GM12878 (cell line): Measurements from ENCODE around the gene EPHA5. TPM values are rescaled to one million over a fixed set of nuclear protein-coding genes. Genes with fewer than 3 reads are reported as not detected.

Experiments used
- ATAC-seq: fragments of 200-7000 bp; cut with Tn5 transposase; 3 replicates; pipeline ENCODE4 v1.9.1; 2020; ENCODE audit warnings: mild to moderate bottlenecking, moderate library complexity
- BruUV-seq: library from RNA; stranded (reverse); fragments of 400-500 nt; replicated peaks from 2 replicates; lab custom pipeline; 2021; lab: Mats Ljungman, UMichigan
- CTCF ChIA-PET: fragments of 300-600 bp; sonication (Branson Sonifier 250); formaldehyde crosslinking; extraction: SDS; loops from one replicate; lab custom pipeline; 2021; ENCODE audit warnings: inconsistent platforms; lab: Yijun Ruan, JAX
- POLR2A ChIA-PET: fragments of 350-600 bp; formaldehyde crosslinking; extraction: SDS; loops from one replicate; lab custom pipeline; 2021; ENCODE audit warnings: inconsistent platforms; lab: Charles Lee
- RAD21 ChIA-PET: fragments of 300-600 bp; sonication (Branson Sonifier 250); formaldehyde crosslinking; loops from one replicate; lab custom pipeline; 2023; ENCODE audit warnings: antibody characterized with exemption; ENCODE audit not compliant: unreplicated experiment; lab: Charles Lee
- SMC1A ChIA-PET: fragments of 300-600 bp; sonication (Branson Sonifier 250); formaldehyde crosslinking; loops from one replicate; lab custom pipeline; 2023; ENCODE audit not compliant: unreplicated experiment, uncharacterized antibody; lab: Charles Lee
- DNase-seq: peaks from one replicate; pipeline ENCODE4 v3.0.0-alpha.2; 2011; ENCODE audit warnings: low read depth, low spot score
- FAIRE-seq: peaks from 3 replicates; lab custom pipeline; 2011; peaks lifted over from hg19 to GRCh38; lab: Jason Lieb, UNC
- H2AFZ ChIP-seq: 2 replicates; pipeline ENCODE4 v1.6.0; 2011; ENCODE audit warnings: low read depth, low read length, control low read depth; ENCODE audit not compliant: control insufficient read depth
- H3K27ac ChIP-seq: 2 replicates; pipeline ENCODE4 v1.5.1; 2011; ENCODE audit warnings: control low read depth; ENCODE audit not compliant: control insufficient read depth, insufficient read depth
- H3K27me3 ChIP-seq, 2 experiments: replicated peaks in 1 of 2; 2 replicates each; pipeline versions ENCODE4 v1.6.0 to v1.6.1; 2011; ENCODE audit warnings: low read length in 1 of 2; ENCODE audit not compliant: control insufficient read depth in 2 of 2, insufficient read depth in 2 of 2
- H3K36me3 ChIP-seq, 2 experiments: 2 replicates each; pipeline ENCODE4 v1.5.1; 2011; ENCODE audit warnings: low read length in 1 of 2; ENCODE audit not compliant: control insufficient read depth in 2 of 2, insufficient read depth in 2 of 2
- H3K4me1 ChIP-seq: 2 replicates; pipeline ENCODE4 v1.6.1; 2011; ENCODE audit warnings: mild to moderate bottlenecking, low read length, moderate library complexity, mixed read lengths; ENCODE audit not compliant: control insufficient read depth, insufficient read depth
- H3K4me2 ChIP-seq: 2 replicates; pipeline ENCODE4 v1.6.0; 2011; ENCODE audit warnings: control low read depth; ENCODE audit not compliant: control insufficient read depth, insufficient read depth
- H3K4me3 ChIP-seq: fragments of 200-600 bp; sonication (generic); 2 replicates; pipeline ENCODE4 v1.5.1; 2016
- H3K79me2 ChIP-seq: 2 replicates; pipeline ENCODE4 v1.6.0; 2011; ENCODE audit warnings: low read length; ENCODE audit not compliant: control insufficient read depth, insufficient read depth
- H3K9ac ChIP-seq: 2 replicates; pipeline ENCODE4 v1.8.0; 2011; ENCODE audit warnings: low read length, control low read depth, mixed read lengths; ENCODE audit not compliant: control insufficient read depth, insufficient read depth
- H3K9me3 ChIP-seq: replicated peaks from 3 replicates; pipeline ENCODE4 v1.5.1; 2011; ENCODE audit warnings: mild to moderate bottlenecking, low read length; ENCODE audit not compliant: control insufficient read depth, insufficient read depth
- H4K20me1 ChIP-seq: 2 replicates; pipeline ENCODE4 v1.6.0; 2011; ENCODE audit not compliant: control insufficient read depth, insufficient read depth
- ATF7 ChIP-seq: fragments of 450-650 bp; IDR thresholded peaks from 2 replicates; pipeline ENCODE4 v1.6.1; 2016; ENCODE audit warnings: low read depth, mild to moderate bottlenecking
- CREB1 ChIP-seq: IDR thresholded peaks from 2 replicates; pipeline ENCODE4 v1.6.1; 2012; ENCODE audit warnings: low read depth, mild to moderate bottlenecking, inconsistent platforms
- EZH2 ChIP-seq: IDR thresholded peaks from 2 replicates; pipeline ENCODE4 v1.6.1; 2012; ENCODE audit warnings: low read depth, mild to moderate bottlenecking, control low read depth, inconsistent platforms, low read length, borderline replicate concordance; ENCODE audit not compliant: control insufficient read depth
- GATAD2B ChIP-seq: fragments of 450-650 bp; conservative IDR thresholded peaks from 2 replicates; pipeline ENCODE4 v1.6.1; 2017; ENCODE audit warnings: low read depth, mild to moderate bottlenecking, moderate library complexity
- NBN ChIP-seq: fragments of 450-650 bp; IDR thresholded peaks from 2 replicates; pipeline ENCODE4 v1.6.1; 2016
- NFYB ChIP-seq: IDR thresholded peaks from 2 replicates; pipeline ENCODE4 v1.6.1; 2011; ENCODE audit warnings: low read depth, mild to moderate bottlenecking, low read length, improper control_type of control experiment, moderate library complexity; ENCODE audit not compliant: insufficient read depth
- NR2C1 ChIP-seq: fragments of 450-650 bp; IDR thresholded peaks from 2 replicates; pipeline ENCODE4 v1.6.1; 2017; ENCODE audit warnings: antibody characterized with exemption, mild to moderate bottlenecking, moderate library complexity
- NR2F1 ChIP-seq: fragments of 450-650 bp; conservative IDR thresholded peaks from 2 replicates; pipeline ENCODE4 v1.6.1; 2017; ENCODE audit warnings: mild to moderate bottlenecking
- NRF1 ChIP-seq: conservative IDR thresholded peaks from 2 replicates; pipeline ENCODE4 v1.6.1; 2011; ENCODE audit warnings: mild to moderate bottlenecking, low read depth, low read length, improper control_type of control experiment
- SPI1 ChIP-seq: IDR thresholded peaks from 2 replicates; pipeline ENCODE4 v1.6.1; 2011; ENCODE audit warnings: low read depth, mild to moderate bottlenecking, low read length, moderate library complexity, borderline replicate concordance; ENCODE audit not compliant: insufficient read depth
- SREBF1 ChIP-seq: IDR thresholded peaks from 2 replicates; pipeline ENCODE4 v1.6.1; 2012; ENCODE audit warnings: mild to moderate bottlenecking, low read length
- SUPT20H ChIP-seq: IDR thresholded peaks from 2 replicates; pipeline ENCODE4 v1.6.1; 2011; ENCODE audit warnings: low read depth, mild to moderate bottlenecking, low read length, moderate library complexity, borderline replicate concordance; ENCODE audit not compliant: control insufficient read depth
- ZZZ3 ChIP-seq: IDR thresholded peaks from 2 replicates; pipeline ENCODE4 v1.6.1; 2011; ENCODE audit warnings: low read depth; ENCODE audit not compliant: control insufficient read depth, insufficient read length
- WGBS: methylation state at CpG from one replicate; pipeline ENCODE4 v1.1.6; 2016; ENCODE audit warnings: low lambda C conversion rate; ENCODE audit not compliant: insufficient replicate concordance, insufficient coverage; ENCODE audit errors: missing lambda C conversion rate; 5-methylcytosine and 5-hydroxymethylcytosine counted together
- in situ Hi-C: fragments of 300-500 bp; cut with MboI; formaldehyde crosslinking; loops from 9 replicates; pipeline ENCODE4 v1.14.3; 2018; ENCODE audit warnings: mixed read lengths
- intact Hi-C: fragments of 100-400 bp; cut with micrococcal nuclease; formaldehyde crosslinking; loops from one replicate; pipeline ENCODE4 v1.14.2; 2022; ENCODE audit not compliant: unreplicated experiment
- polyA plus RNA-seq, 11 experiments: library from polyadenylated mRNA; depleted of rRNA in 4 of 11; unstranded in 6 of 11; stranded (reverse) in 5 of 11; fragments of >200 nt; fragmentation: Nextera tagmentation in 4 of 11; fragmentation: Illumina TruSeq in 1 of 11; extraction: Ambion mirVana in 4 of 11; extraction: Trizol in 1 of 11; gene quantifications; 1 replicate in 1 of 11; 2 replicates in 10 of 11; pipeline versions ENCODE4 v1.2.1 to v1.2.3, GENCODE V29; 2011 to 2016; ENCODE audit warnings: inconsistent platforms in 2 of 11, missing spikeins in 2 of 11, low read depth in 1 of 11
- total RNA-seq, 4 experiments: library from RNA; depleted of rRNA in 3 of 4; stranded (reverse); fragments of >200 nt in 3 of 4; fragmentation: Illumina TruSeq in 1 of 4; extraction: Trizol in 1 of 4; gene quantifications; 2 replicates each; pipeline versions ENCODE4 v1.2.1 to v1.2.3, GENCODE V29; 2013 to 2021
- TF ChIP-seq, protein P1 (sequence below): IDR thresholded peaks from 2 replicates; pipeline ENCODE4 v1.6.1; 2012; ENCODE audit warnings: low read depth, low read length, improper control_type of control experiment
- TF ChIP-seq, protein P2 (sequence below): fragments of 450-650 bp; IDR thresholded peaks from 2 replicates; pipeline ENCODE4 v1.6.1; 2017; ENCODE audit warnings: low read depth, mild to moderate bottlenecking, moderate library complexity

EPHA5 gene
- total and polyA plus RNA-seq, 10 of the 15 experiments (the other 5 are each of a cell fraction or from before 2014, with no cell fraction given) = not detected

DNA sequence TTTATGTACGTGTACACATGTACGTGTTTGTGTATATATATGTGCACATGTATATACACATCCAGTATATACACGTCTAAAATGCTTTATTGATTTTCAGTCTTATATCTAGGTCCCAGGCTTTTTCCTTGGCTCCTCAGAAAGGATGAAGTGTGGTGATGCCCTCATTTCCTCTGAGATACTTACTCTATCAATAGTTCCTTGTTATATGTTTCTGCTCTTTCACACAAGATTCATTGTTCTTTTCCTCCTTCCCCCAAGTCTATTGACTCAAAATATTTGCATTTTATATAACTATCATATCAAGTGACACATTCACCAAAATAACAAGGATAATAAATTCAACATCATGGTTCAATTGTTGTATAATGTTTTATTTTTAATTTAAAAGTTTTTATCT, 359.2 kb downstream of the EPHA5 start:
- ATAC-seq (no peak), DNase-seq (no peak), FAIRE-seq (no peak)
- no TSS peak for BruUV-seq
- H3K4me1 ChIP-seq = no peaks in the 10 kb centered on the region
- no peak overlapping the region for H3K9ac ChIP-seq
- no peaks in the 10 kb centered on the region for H4K20me1 ChIP-seq
- no peak overlapping the region for H3K27ac ChIP-seq
- ChIA-PET POLR2A (no interaction called here), CTCF (no interaction called here), RAD21 (no interaction called here), SMC1A (no interaction called here)
- in situ Hi-C loops = no loop called here
- no peaks in the 10 kb centered on the region for H3K79me2 ChIP-seq
- H3K27me3 ChIP-seq = no peaks in the 10 kb centered on the region
- H3K4me3 ChIP-seq = no peak overlapping the region
- H3K36me3 ChIP-seq = no peaks in the 10 kb centered on the region
- H3K9me3 ChIP-seq = no peaks in the 10 kb centered on the region
- no peak overlapping the region for H2AFZ ChIP-seq
- TF ChIP-seq CREB1 (no peak), NR2C1 (no peak), SPI1 (no peak), NRF1 (no peak), NBN (no peak), SUPT20H (no peak), SREBF1 (no peak), NR2F1 (no peak), GATAD2B (no peak), ATF7 (no peak)
- TF ChIP-seq, protein P1, sequence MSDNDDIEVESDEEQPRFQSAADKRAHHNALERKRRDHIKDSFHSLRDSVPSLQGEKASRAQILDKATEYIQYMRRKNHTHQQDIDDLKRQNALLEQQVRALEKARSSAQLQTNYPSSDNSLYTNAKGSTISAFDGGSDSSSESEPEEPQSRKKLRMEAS = no peak
- 78% methylated on average over 3 of the region's 3 CpGs for WGBS
- intact Hi-C loops = no loop called here
- no peak overlapping the region for H3K4me2 ChIP-seq

DNA sequence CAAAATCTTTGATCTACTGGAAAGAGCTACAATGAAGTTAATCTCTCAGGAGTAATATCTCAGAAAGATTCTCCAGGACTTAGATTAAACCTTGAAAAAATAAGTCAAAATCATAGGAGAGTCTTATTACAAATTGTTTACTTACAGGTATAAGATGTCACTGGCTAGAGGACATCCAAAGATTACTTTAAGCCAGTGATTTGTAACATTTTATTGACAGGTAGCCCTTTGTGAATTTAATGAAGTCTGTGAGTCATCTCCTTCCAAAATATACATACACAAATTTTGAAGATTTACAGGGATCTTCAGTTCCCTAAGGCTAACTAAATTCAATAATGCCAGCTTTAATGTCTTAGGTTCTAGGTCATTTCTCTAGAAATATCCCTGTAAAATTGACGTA, 359.7 kb downstream of the EPHA5 start:
- ChIA-PET RAD21 (no interaction called here), CTCF (no interaction called here), SMC1A (no interaction called here), POLR2A (no interaction called here)
- H4K20me1 ChIP-seq = no peaks in the 10 kb centered on the region
- H3K27ac ChIP-seq = no peak overlapping the region
- intact Hi-C loops (no loop called here), in situ Hi-C loops (no loop called here)
- WGBS = 25% methylated on average over 1 of the region's 1 CpG
- no peaks in the 10 kb centered on the region for H3K36me3 ChIP-seq
- no peak overlapping the region for H3K4me2 ChIP-seq
- no peaks in the 10 kb centered on the region for H3K9me3 ChIP-seq
- no peak overlapping the region for H3K9ac ChIP-seq
- H2AFZ ChIP-seq = no peak overlapping the region
- DNase-seq (no peak), ATAC-seq (no peak), FAIRE-seq (no peak)
- TF ChIP-seq EZH2 (no peak), ZZZ3 (no peak), NFYB (no peak), GATAD2B (no peak)
- TF ChIP-seq, protein P2, sequence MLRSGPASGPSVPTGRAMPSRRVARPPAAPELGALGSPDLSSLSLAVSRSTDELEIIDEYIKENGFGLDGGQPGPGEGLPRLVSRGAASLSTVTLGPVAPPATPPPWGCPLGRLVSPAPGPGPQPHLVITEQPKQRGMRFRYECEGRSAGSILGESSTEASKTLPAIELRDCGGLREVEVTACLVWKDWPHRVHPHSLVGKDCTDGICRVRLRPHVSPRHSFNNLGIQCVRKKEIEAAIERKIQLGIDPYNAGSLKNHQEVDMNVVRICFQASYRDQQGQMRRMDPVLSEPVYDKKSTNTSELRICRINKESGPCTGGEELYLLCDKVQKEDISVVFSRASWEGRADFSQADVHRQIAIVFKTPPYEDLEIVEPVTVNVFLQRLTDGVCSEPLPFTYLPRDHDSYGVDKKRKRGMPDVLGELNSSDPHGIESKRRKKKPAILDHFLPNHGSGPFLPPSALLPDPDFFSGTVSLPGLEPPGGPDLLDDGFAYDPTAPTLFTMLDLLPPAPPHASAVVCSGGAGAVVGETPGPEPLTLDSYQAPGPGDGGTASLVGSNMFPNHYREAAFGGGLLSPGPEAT = no peak
- no TSS peak for BruUV-seq
- H3K27me3 ChIP-seq = no peaks in the 10 kb centered on the region
- no peak overlapping the region for H3K4me3 ChIP-seq
- H3K79me2 ChIP-seq = no peaks in the 10 kb centered on the region
- H3K4me1 ChIP-seq = no peaks in the 10 kb centered on the region
